HEK293 (cell line): ENCODE results near the gene ARR3.

Experiments used
- ZNF777 ChIP-seq: fragments of 450-650 bp; formaldehyde crosslinking; IDR thresholded peaks from 2 replicates; pipeline ENCODE4 v1.5.1; 2017; ENCODE audit warnings: missing biosample characterization, missing genetic modification characterization, borderline replicate concordance
- TF ChIP-seq, protein P1 (sequence below): fragments of 450-650 bp; formaldehyde crosslinking; IDR thresholded peaks from 2 replicates; pipeline ENCODE4 v1.5.1; 2016; ENCODE audit warnings: missing biosample characterization, missing genetic modification characterization

DNA sequence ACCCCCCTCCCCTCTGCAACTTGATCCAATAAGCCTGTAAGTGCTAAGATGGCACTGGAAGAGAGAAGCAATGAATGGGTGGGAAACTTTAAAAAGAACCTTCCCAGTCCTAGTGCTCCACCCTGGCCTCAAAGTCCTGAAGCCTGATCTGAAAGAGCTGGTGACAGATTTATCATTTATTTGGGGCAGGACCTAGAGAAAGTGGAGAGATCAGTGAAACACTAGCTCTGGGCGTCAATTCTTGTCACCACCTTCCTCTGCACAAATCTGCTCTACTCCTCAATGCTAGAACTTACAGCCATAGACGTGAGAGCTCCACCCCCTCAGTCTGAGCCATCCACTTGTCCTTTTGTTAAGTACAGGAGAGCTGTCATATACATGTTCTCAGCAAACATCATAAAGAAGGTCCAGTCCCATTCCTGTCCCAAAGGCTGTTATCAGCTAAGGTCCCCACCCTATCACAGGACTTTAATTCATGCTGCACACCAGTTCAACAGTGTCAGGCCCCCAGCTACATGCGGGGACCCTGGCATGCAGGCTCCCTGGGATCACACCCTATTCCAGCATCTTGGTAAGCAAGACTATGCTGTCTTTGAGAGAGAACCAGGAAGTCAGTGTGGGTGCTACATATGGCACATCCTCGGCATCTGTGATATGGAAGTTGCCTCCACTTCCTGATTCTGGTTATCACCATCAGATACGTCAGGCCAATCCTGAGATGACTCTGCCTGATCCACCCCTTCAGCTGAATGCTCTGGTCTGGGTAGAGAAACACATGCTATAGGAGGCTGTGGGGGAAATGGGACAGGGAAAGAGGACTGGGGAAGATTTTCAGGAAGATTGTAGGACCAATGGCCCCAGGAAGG is 10.5 kb upstream of the ARR3 start:
- TF ChIP-seq, protein P1, sequence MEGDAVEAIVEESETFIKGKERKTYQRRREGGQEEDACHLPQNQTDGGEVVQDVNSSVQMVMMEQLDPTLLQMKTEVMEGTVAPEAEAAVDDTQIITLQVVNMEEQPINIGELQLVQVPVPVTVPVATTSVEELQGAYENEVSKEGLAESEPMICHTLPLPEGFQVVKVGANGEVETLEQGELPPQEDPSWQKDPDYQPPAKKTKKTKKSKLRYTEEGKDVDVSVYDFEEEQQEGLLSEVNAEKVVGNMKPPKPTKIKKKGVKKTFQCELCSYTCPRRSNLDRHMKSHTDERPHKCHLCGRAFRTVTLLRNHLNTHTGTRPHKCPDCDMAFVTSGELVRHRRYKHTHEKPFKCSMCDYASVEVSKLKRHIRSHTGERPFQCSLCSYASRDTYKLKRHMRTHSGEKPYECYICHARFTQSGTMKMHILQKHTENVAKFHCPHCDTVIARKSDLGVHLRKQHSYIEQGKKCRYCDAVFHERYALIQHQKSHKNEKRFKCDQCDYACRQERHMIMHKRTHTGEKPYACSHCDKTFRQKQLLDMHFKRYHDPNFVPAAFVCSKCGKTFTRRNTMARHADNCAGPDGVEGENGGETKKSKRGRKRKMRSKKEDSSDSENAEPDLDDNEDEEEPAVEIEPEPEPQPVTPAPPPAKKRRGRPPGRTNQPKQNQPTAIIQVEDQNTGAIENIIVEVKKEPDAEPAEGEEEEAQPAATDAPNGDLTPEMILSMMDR (tag by site-specific recombination): no peak
- TF ChIP-seq ZNF777 (tag by site-specific recombination): no peak
